WERI-Rb-1 (cell line): ENCODE results near the gene POU3F3.

Experiments
- DNase-seq: peaks from one replicate; pipeline ENCODE4 v3.0.0-alpha.2; 2020
- H3K27ac ChIP-seq: fragments of 250-450 bp; sonication (Bioruptor Pico); 2 replicates; pipeline ENCODE4 v1.5.1; 2020; ENCODE audit warnings: mild to moderate bottlenecking, moderate library complexity
- H3K27me3 ChIP-seq: fragments of 250-450 bp; sonication (Bioruptor Pico); 2 replicates; pipeline ENCODE4 v1.5.1; 2021; ENCODE audit warnings: mild to moderate bottlenecking, low read depth, moderate library complexity; ENCODE audit not compliant: insufficient read depth, severe bottlenecking
- H3K36me3 ChIP-seq: fragments of 250-450 bp; sonication (Bioruptor Pico); 2 replicates; pipeline ENCODE4 v1.5.1; 2020; ENCODE audit warnings: mild to moderate bottlenecking, moderate library complexity
- H3K4me3 ChIP-seq: 2 replicates; pipeline ENCODE4 v1.5.1; 2011; ENCODE audit warnings: low read depth, mild to moderate bottlenecking, control low read depth, low read length
- H3K9me3 ChIP-seq: fragments of 250-450 bp; sonication (Bioruptor Pico); 2 replicates; pipeline ENCODE4 v1.5.1; 2021; ENCODE audit warnings: mild to moderate bottlenecking, moderate library complexity; ENCODE audit not compliant: severe bottlenecking
- TF ChIP-seq, protein P1 (sequence below): IDR thresholded peaks from 2 replicates; pipeline ENCODE4 v1.5.1; 2011; ENCODE audit warnings: low read depth, mild to moderate bottlenecking, control low read depth, inconsistent platforms, low read length

POU3F3 gene

GRCh38 chr2:104861351-104862057, 7.6 kb downstream of the POU3F3 start:
- TF ChIP-seq, protein P1, sequence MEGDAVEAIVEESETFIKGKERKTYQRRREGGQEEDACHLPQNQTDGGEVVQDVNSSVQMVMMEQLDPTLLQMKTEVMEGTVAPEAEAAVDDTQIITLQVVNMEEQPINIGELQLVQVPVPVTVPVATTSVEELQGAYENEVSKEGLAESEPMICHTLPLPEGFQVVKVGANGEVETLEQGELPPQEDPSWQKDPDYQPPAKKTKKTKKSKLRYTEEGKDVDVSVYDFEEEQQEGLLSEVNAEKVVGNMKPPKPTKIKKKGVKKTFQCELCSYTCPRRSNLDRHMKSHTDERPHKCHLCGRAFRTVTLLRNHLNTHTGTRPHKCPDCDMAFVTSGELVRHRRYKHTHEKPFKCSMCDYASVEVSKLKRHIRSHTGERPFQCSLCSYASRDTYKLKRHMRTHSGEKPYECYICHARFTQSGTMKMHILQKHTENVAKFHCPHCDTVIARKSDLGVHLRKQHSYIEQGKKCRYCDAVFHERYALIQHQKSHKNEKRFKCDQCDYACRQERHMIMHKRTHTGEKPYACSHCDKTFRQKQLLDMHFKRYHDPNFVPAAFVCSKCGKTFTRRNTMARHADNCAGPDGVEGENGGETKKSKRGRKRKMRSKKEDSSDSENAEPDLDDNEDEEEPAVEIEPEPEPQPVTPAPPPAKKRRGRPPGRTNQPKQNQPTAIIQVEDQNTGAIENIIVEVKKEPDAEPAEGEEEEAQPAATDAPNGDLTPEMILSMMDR, result no peak
- Histone ChIP-seq H3K36me3 (no peaks in the 10 kb centered on the region), H3K27me3 (peaks cover 93% of the 10 kb centered on the region), H3K27ac (no peak overlapping the region), H3K9me3 (peaks cover 5% of the 10 kb centered on the region), H3K4me3 (no peak overlapping the region)
- no peak for DNase-seq

DNA sequence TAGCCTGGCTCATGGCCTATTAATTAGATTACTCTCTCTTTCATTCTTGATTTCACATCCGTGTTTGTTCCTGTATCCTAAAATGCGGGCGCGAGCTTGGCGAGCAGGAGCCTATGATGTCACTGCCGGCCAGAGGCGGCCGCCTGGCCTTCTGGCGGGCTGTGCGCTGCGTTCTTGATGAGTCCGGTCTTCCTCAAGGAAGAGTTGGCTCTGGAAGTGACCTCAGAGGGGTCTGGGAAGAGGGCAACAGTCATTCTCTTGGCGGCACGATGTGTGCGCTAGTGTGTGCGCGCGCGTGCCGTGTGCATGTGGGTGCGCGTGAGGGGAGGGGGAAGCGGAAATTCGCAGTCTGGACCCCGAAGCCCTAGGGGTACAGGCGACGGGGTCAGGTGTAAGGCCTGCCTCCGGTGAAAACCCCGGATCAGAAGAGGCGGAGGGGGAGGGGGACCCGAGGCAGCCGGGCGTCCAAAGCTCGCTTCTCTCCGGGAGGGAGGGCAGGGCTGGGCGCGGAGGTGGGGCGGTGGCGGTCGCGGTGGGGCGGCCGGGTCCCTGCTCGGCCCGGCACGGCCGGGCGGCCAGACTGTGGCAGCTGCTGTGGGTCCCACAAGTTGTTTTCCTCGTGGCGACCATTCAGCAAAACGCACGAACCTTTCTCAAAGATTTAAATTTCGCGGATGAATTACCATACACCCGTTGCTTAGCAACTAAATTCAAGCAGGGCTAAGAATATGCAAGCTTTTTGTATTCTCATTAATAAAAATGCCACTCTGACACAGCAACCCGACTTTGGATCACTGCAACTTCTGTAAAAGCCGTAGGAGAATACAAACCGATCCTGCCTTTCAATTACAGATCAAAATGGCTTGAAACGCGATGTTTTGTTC, 8.4 kb downstream of the POU3F3 start:
- H3K9me3 ChIP-seq, result peaks cover 2% of the 10 kb centered on the region
- H3K4me3 ChIP-seq, result no peak overlapping the region
- H3K36me3 ChIP-seq, result no peaks in the 10 kb centered on the region
- DNase-seq, result no peak
- H3K27me3 ChIP-seq, result peaks cover 97% of the 10 kb centered on the region
- TF ChIP-seq, protein P1, result no peak
- no peak overlapping the region for H3K27ac ChIP-seq

DNA sequence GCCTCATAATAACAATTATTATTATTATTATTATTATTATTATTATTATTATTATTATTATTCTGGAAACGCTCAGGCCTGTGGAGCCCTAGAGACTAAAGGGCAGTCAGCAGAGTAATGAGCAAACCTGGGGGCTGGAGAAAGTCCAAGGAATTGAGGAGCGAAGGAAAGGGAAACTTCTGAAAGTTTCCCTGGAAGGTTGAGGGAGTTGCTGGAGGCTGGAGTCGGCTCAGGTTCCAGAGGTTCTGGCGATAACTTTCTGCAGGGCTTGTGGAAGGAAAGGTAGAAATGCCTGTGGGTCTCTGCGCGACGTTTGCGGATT, 9.2 kb downstream of the POU3F3 start:
- no peaks in the 10 kb centered on the region for H3K9me3 ChIP-seq
- DNase-seq, result no peak
- TF ChIP-seq, protein P1, result no peak

GRCh38 chr2:104863468-104864279, 9.8 kb downstream of the POU3F3 start:
- H3K27ac ChIP-seq, result no peak overlapping the region
- no peak for DNase-seq
- no peaks in the 10 kb centered on the region for H3K9me3 ChIP-seq
- TF ChIP-seq, protein P1, result no peak
- H3K4me3 ChIP-seq, result no peak overlapping the region
- H3K27me3 ChIP-seq, result peaks cover 97% of the 10 kb centered on the region
- no peaks in the 10 kb centered on the region for H3K36me3 ChIP-seq

More for the DNA sequence above, 9.2 kb downstream of the POU3F3 start:
- no peak overlapping the region for H3K4me3 ChIP-seq
- H3K27me3 ChIP-seq, result peaks cover 97% of the 10 kb centered on the region
- no peak overlapping the region for H3K27ac ChIP-seq
- H3K36me3 ChIP-seq, result no peaks in the 10 kb centered on the region

- DNase-seq, result no peak
- Histone ChIP-seq H3K9me3 (no peaks in the 10 kb centered on the region), H3K4me3 (no peak overlapping the region), H3K36me3 (no peaks in the 10 kb centered on the region), H3K27me3 (peaks cover 97% of the 10 kb centered on the region), H3K27ac (no peak overlapping the region)
- TF ChIP-seq, protein P1, result no peak
Measured at GRCh38 chr2:104864280-104865095, 10.6 kb downstream of the POU3F3 start.
